ENCODE results near the gene CCDC148. TPM values are rescaled to one million over a fixed set of nuclear protein-coding genes. Genes with fewer than 3 reads are reported as not detected.

Gene CCDC148
- total RNA-seq, 1 donor from 2014 or later = 9.3 TPM

DNA sequence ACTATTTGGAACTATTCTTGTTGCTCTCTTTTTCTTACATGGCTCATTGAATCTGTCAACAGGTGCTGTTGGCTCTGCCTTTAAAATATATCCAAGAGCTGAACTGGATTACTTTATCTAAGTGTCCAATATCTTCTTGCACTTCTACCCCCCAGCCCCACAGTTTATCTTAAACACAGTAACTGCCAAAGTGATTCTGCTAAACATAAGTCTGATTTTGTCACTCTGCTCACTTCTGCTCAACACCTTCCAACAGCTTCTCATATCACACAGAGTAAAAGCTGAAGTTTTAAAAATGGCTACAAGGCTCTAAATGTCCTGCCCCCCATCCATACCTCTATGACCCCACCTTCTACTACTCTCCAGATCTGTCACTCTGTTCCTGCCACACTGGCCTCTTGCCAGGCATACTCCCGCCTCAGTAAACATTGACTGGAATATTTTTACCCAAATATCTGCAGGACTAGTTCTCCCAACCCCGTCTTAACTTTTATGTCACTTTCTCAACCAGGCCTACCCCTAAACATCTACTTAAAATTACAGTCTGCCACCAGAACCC lies 130.7 kb downstream of the CCDC148 start:
- H3K4me1 Mint-ChIP-seq = no peaks in the 10 kb centered on the region
- H3K4me3 Mint-ChIP-seq = no peak overlapping the region
- no peaks in the 10 kb centered on the region for H3K9me3 ChIP-seq (ENCODE audit: low read depth)
- no peaks in the 10 kb centered on the region for H3K36me3 Mint-ChIP-seq
- no peak overlapping the region for H3K27ac Mint-ChIP-seq
- H4K20me1 ChIP-seq (ENCODE audit: low read depth) = no peaks in the 10 kb centered on the region
- H3K27me3 ChIP-seq = no peaks in the 10 kb centered on the region
- peaks cover 7% of the 10 kb centered on the region for H3K9me3 Mint-ChIP-seq
- no peaks in the 10 kb centered on the region for H3K79me2 ChIP-seq (ENCODE audit: low read depth)
- H3K4me2 ChIP-seq = no peak overlapping the region
- no peak overlapping the region for H3K9ac ChIP-seq
- no peaks in the 10 kb centered on the region for H3K27me3 Mint-ChIP-seq (ENCODE audit: insufficient read depth, low read depth)
- no peaks in the 10 kb centered on the region for H3K4me1 ChIP-seq
- no peaks in the 10 kb centered on the region for H3F3A ChIP-seq (ENCODE audit: low read depth)
- no peak for TF ChIP-seq EZH2 (IDR thresholded peaks at IDR 0.05)
- no peak for TF ChIP-seq EZH2phosphoT487 (IDR thresholded peaks at IDR 0.05)
- TF ChIP-seq, protein P1, sequence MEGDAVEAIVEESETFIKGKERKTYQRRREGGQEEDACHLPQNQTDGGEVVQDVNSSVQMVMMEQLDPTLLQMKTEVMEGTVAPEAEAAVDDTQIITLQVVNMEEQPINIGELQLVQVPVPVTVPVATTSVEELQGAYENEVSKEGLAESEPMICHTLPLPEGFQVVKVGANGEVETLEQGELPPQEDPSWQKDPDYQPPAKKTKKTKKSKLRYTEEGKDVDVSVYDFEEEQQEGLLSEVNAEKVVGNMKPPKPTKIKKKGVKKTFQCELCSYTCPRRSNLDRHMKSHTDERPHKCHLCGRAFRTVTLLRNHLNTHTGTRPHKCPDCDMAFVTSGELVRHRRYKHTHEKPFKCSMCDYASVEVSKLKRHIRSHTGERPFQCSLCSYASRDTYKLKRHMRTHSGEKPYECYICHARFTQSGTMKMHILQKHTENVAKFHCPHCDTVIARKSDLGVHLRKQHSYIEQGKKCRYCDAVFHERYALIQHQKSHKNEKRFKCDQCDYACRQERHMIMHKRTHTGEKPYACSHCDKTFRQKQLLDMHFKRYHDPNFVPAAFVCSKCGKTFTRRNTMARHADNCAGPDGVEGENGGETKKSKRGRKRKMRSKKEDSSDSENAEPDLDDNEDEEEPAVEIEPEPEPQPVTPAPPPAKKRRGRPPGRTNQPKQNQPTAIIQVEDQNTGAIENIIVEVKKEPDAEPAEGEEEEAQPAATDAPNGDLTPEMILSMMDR (IDR thresholded peaks at IDR 0.05) = no peak
- no peaks in the 10 kb centered on the region for H3K36me3 ChIP-seq
- H3K27ac ChIP-seq = no peak overlapping the region
- H3K4me3 ChIP-seq = no peak overlapping the region
- H2AFZ ChIP-seq (replicated peaks) = no peak overlapping the region
- no peak for DNase-seq (ENCODE audit: low spot score)

DNA sequence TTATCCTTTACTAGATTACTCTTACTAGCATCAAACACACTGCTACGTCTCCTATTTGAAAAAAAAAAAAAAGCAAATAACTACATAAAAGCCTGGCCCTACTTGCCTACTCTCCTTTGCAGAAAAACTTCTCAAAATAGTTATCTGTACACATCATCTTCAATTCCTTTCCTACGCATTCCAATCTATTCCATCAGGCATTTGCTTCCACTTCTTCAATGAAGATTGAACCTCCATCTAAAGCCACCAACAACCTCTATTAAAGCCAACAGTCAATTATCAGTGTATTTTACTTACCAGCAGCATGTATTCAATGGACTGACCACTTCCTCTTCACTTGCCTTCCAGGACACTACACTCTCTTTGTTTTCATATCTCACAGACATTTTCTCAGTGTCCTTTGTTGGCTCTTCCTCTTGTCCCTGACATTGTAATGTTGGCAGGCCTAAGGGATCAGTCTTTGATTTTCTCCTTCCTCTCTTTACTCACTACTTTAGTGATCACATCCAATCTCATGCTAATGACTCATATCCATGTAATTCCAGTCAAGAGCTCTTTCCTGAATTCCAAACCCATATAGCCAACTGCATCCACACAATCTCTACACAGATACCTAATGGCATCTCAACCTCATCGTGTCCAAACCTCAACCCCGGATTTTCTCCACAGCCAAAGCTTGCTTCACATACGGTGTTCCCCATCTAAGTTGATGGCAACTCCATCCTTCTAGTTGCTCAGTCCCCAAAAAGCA lies 131.3 kb downstream of the CCDC148 start:
- no peak overlapping the region for H3K27ac Mint-ChIP-seq
- peaks cover 3% of the 10 kb centered on the region for H3K9me3 Mint-ChIP-seq
- Histone ChIP-seq H3K4me3 (no peak overlapping the region), H3K4me1 (no peaks in the 10 kb centered on the region), H3K4me2 (no peak overlapping the region), H3F3A (ENCODE audit: low read depth) (no peaks in the 10 kb centered on the region), H3K9ac (no peak overlapping the region), H3K27me3 (no peaks in the 10 kb centered on the region), H3K27ac (no peak overlapping the region), H3K9me3 (ENCODE audit: low read depth) (no peaks in the 10 kb centered on the region), H3K79me2 (ENCODE audit: low read depth) (no peaks in the 10 kb centered on the region), H4K20me1 (ENCODE audit: low read depth) (no peaks in the 10 kb centered on the region), H3K36me3 (no peaks in the 10 kb centered on the region), H2AFZ (replicated peaks) (no peak overlapping the region)
- no peak overlapping the region for H3K4me3 Mint-ChIP-seq
- DNase-seq (ENCODE audit: low spot score) = no peak
- H3K27me3 Mint-ChIP-seq (ENCODE audit: insufficient read depth, low read depth) = no peaks in the 10 kb centered on the region
- no peaks in the 10 kb centered on the region for H3K36me3 Mint-ChIP-seq
- TF ChIP-seq EZH2phosphoT487 (IDR thresholded peaks at IDR 0.05) (no peak), EZH2 (IDR thresholded peaks at IDR 0.05) (no peak)
- TF ChIP-seq, protein P1 (IDR thresholded peaks at IDR 0.05) = no peak
- no peaks in the 10 kb centered on the region for H3K4me1 Mint-ChIP-seq

DNA sequence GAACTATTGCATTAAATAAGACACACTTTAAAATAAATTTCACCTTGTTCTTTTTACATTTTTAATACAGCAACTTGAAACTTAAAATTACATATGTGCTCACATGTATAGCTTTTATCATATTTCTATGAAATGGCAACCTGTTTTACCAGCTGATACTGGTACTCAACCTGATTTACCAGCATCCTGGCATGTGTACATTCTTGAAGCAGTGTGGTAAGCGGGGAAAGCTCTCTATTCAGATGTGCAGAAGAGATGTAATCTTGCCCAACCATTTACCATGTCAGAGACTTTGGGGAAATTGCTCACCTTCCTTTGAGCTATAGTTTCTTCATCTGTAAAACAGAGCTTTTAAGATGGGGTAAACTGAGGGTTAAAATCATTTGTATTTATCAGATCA lies 133.2 kb downstream of the CCDC148 start:
- H3K27me3 Mint-ChIP-seq (ENCODE audit: insufficient read depth, low read depth) = no peaks in the 10 kb centered on the region
- no peaks in the 10 kb centered on the region for H3K27me3 ChIP-seq
- H4K20me1 ChIP-seq (ENCODE audit: low read depth) = no peaks in the 10 kb centered on the region
- no peaks in the 10 kb centered on the region for H3K36me3 Mint-ChIP-seq
- H3K4me2 ChIP-seq = no peak overlapping the region
- H3K27ac Mint-ChIP-seq = no peak overlapping the region
- no peaks in the 10 kb centered on the region for H3F3A ChIP-seq (ENCODE audit: low read depth)
- H3K79me2 ChIP-seq (ENCODE audit: low read depth) = no peaks in the 10 kb centered on the region
- H2AFZ ChIP-seq (replicated peaks) = no peak overlapping the region
- H3K9me3 ChIP-seq (ENCODE audit: low read depth) = no peaks in the 10 kb centered on the region
- DNase-seq (ENCODE audit: low spot score) = no peak
- TF ChIP-seq EZH2 (IDR thresholded peaks at IDR 0.05) (no peak), EZH2phosphoT487 (IDR thresholded peaks at IDR 0.05) (no peak)
- TF ChIP-seq, protein P1 (IDR thresholded peaks at IDR 0.05) = no peak
- no peak overlapping the region for H3K4me3 Mint-ChIP-seq
- H3K4me1 ChIP-seq = no peaks in the 10 kb centered on the region
- H3K4me3 ChIP-seq = no peak overlapping the region
- no peaks in the 10 kb centered on the region for H3K36me3 ChIP-seq
- no peaks in the 10 kb centered on the region for H3K4me1 Mint-ChIP-seq
- H3K27ac ChIP-seq = no peak overlapping the region
- peaks cover 3% of the 10 kb centered on the region for H3K9me3 Mint-ChIP-seq
- no peak overlapping the region for H3K9ac ChIP-seq

Data from neural progenitor cell (in vitro differentiated cells).